Ectodermal cell (in vitro differentiated cells): ENCODE results near the gene DDR2.
A peak's percentile ranks its signal among the peaks of the same experiment; 100 is the strongest.
"Not testable (repeated sequence)": the region's sequence is repeated elsewhere in the genome, so short reads cannot be mapped to it uniquely, and the experiment has no call there.

Experiments
- H3K27ac ChIP-seq: 2 replicates; pipeline ENCODE4 v1.7.0; 2013; ENCODE audit warnings: mild to moderate bottlenecking, low read depth, low read length; ENCODE audit not compliant: insufficient read depth, poor library complexity, severe bottlenecking
- H3K27me3 ChIP-seq: 2 replicates; pipeline ENCODE4 v1.7.0; 2013; ENCODE audit warnings: mild to moderate bottlenecking, low read length; ENCODE audit not compliant: insufficient read depth, control insufficient read depth, poor library complexity, severe bottlenecking
- H3K36me3 ChIP-seq: one replicate; pipeline ENCODE4 v1.7.0; 2013; ENCODE audit warnings: low read length; ENCODE audit not compliant: control insufficient read depth, insufficient read depth
- H3K4me1 ChIP-seq: one replicate; pipeline ENCODE4 v1.7.0; 2013; ENCODE audit warnings: low read length; ENCODE audit not compliant: control insufficient read depth, insufficient read depth
- H3K4me3 ChIP-seq: 2 replicates; pipeline ENCODE4 v1.7.0; 2013; ENCODE audit warnings: low read depth, low read length, control low read depth; ENCODE audit not compliant: insufficient read depth
- H3K9me3 ChIP-seq: 2 replicates; pipeline ENCODE4 v1.7.0; 2013; ENCODE audit warnings: mild to moderate bottlenecking, low read length, moderate library complexity; ENCODE audit not compliant: control insufficient read depth
- WGBS, 2 experiments: methylation state at CpG; one replicate each; pipeline ENCODE4 v1.1.7; 2013; ENCODE audit warnings: missing lambda C conversion rate in 2 of 2; 5-methylcytosine and 5-hydroxymethylcytosine counted together

Gene DDR2

DNA sequence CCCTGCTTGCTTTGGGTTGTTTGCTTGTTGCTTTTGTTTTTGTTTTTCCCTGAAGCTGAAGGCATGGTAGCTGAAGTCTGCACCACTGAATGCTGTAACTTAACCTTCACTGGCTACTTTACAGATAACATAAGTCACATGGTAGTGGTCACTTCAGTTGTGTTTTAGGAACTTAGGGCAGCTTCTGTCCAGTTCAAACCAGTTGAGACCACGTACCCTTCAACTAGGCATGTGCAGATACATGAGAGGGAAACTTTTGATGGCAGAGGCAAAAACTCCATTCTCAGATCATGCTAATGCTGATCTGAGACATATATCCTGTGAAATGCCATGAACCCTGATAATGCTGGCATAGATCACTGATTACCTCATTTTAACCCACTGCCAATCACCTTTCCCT, 186.4 kb downstream of the DDR2 start:
- H3K4me3 ChIP-seq, H3K4me1 ChIP-seq, H3K9me3 ChIP-seq, H3K27ac ChIP-seq, H3K36me3 ChIP-seq: not testable (repeated sequence)
- H3K27me3 ChIP-seq = peaks cover 17% of the 10 kb centered on the region
- WGBS, 2 experiments = 92 to 94% methylated on average over 1 of the region's 1 CpG

GRCh38 chr1:162822391-162823200, 190.3 kb downstream of the DDR2 start:
- Histone ChIP-seq H3K36me3 (no peaks in the 10 kb centered on the region), H3K27me3 (peaks cover 17% of the 10 kb centered on the region), H3K4me3 (peak overlapping the region; percentile 46), H3K27ac (no peak overlapping the region), H3K4me1 (no peaks in the 10 kb centered on the region), H3K9me3 (no peaks in the 10 kb centered on the region)
- WGBS, 2 experiments = 3% methylated on average over 44 of the region's 44 CpGs

- Histone ChIP-seq H3K36me3 (no peaks in the 10 kb centered on the region), H3K27ac (no peak overlapping the region), H3K4me3 (no peak overlapping the region), H3K27me3 (peaks cover 17% of the 10 kb centered on the region), H3K9me3 (no peaks in the 10 kb centered on the region), H3K4me1 (no peaks in the 10 kb centered on the region)
- 100% methylated on average over 1 of the region's 3 CpGs; no CpG with 5 or more reads in 1 of the 2 experiments for WGBS, 2 experiments
These were observed 191.0 kb downstream of the DDR2 start for GRCh38 chr1:162823231-162823630.

GRCh38 chr1:162823771-162824525, 191.7 kb downstream of the DDR2 start:
- Histone ChIP-seq H3K27me3 (peaks cover 17% of the 10 kb centered on the region), H3K4me1 (no peaks in the 10 kb centered on the region), H3K36me3 (no peaks in the 10 kb centered on the region), H3K4me3 (no peak overlapping the region), H3K27ac (no peak overlapping the region), H3K9me3 (no peaks in the 10 kb centered on the region)
- 66 to 67% methylated on average over 2 of the region's 2 CpGs for WGBS, 2 experiments

- no peaks in the 10 kb centered on the region for H3K9me3 ChIP-seq
- no peaks in the 10 kb centered on the region for H3K36me3 ChIP-seq
- H3K4me3 ChIP-seq = no peak overlapping the region
- H3K27me3 ChIP-seq = no peaks in the 10 kb centered on the region
- WGBS, 2 experiments = 89 to 94% methylated on average over 1 of the region's 1 CpG
- no peaks in the 10 kb centered on the region for H3K4me1 ChIP-seq
- H3K27ac ChIP-seq = no peak overlapping the region
These were observed 197.0 kb downstream of the DDR2 start for GRCh38 chr1:162829268-162829667.

DNA sequence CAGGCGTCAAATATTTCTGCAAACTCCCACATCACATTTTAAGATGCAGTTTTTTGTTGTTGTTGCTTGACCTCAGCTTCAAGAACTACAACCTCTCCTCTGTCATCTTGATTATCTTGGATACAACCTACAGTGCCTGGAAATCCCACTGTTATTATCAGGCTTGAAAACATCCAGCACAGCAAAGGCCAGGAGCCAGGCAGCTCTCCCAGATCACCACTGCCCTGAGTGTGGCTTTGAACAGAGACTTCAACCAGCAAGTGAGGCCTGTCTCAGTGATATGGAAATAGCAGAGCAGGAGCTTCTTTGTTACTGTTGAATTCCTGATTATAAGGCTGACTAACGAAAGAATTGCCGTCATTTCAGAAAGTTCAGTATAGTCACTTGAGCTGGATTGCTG, 200.2 kb downstream of the DDR2 start:
- no peaks in the 10 kb centered on the region for H3K36me3 ChIP-seq
- 76 to 81% methylated on average over 3 of the region's 3 CpGs for WGBS, 2 experiments
- no peak overlapping the region for H3K27ac ChIP-seq
- H3K4me1 ChIP-seq = no peaks in the 10 kb centered on the region
- no peak overlapping the region for H3K4me3 ChIP-seq
- no peaks in the 10 kb centered on the region for H3K9me3 ChIP-seq
- H3K27me3 ChIP-seq = no peaks in the 10 kb centered on the region

DNA sequence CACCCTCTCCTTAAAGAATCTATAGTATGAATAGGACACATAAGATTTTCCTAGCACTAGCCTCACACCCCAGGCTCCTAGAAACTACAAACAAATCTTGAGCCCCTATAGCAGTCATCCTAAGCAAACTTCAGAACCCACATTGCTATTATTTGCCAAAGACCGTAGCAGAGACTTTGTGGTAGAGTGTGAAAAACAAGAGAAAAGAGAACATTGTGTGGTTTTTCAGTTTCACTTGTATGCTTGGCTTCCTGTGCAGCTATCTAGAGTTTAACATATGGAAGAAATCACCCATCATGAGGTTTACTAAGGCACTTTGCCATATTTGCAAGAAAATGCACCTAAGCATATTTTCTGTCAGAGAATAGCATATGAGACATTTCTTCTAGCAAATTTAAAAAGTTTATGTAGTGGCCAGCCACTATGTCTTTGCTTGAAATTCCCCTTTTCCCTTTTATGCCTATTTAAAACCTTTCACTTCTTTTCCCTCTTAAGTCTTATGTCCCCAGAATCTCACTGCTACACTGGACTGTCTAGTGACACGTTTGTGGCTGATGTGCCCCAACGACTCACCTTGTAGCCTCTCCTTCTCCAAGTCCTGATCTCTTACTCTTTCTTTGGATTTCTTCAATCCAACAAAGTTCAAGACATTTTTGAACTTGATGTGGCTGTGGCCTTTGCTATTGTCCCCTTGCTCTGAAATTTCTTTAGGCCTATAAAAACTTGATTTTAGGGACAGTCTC, 203.1 kb downstream of the DDR2 start:
- H3K9me3 ChIP-seq = no peaks in the 10 kb centered on the region
- H3K4me3 ChIP-seq = no peak overlapping the region
- no peaks in the 10 kb centered on the region for H3K27me3 ChIP-seq
- WGBS, 2 experiments = 80 to 94% methylated on average over 2 to 3 of the region's 3 CpGs
- no peaks in the 10 kb centered on the region for H3K36me3 ChIP-seq
- no peaks in the 10 kb centered on the region for H3K4me1 ChIP-seq
- H3K27ac ChIP-seq = no peak overlapping the region
